ENCODE results near the gene SCYL1.

DNA sequence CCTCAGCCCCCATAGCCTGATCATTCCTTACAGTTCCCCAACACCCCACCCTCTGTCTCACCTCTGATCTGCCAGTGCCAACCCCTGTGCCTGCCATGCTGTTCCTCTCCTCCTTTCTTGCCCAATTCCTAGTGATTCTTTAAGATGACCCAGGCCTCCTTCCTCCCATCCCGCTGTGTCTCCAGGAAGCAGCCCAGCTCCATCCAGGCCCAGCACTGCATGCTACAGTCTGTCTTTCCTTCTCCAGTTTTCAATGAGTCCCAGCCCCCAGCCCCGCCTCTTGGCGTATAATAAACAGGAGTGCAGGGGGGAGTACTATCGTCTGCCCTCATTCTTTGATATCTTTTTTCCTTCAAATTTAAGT, 21.0 kb downstream of the SCYL1 start:
- TF ChIP-seq, protein P1, sequence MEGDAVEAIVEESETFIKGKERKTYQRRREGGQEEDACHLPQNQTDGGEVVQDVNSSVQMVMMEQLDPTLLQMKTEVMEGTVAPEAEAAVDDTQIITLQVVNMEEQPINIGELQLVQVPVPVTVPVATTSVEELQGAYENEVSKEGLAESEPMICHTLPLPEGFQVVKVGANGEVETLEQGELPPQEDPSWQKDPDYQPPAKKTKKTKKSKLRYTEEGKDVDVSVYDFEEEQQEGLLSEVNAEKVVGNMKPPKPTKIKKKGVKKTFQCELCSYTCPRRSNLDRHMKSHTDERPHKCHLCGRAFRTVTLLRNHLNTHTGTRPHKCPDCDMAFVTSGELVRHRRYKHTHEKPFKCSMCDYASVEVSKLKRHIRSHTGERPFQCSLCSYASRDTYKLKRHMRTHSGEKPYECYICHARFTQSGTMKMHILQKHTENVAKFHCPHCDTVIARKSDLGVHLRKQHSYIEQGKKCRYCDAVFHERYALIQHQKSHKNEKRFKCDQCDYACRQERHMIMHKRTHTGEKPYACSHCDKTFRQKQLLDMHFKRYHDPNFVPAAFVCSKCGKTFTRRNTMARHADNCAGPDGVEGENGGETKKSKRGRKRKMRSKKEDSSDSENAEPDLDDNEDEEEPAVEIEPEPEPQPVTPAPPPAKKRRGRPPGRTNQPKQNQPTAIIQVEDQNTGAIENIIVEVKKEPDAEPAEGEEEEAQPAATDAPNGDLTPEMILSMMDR (IDR thresholded peaks at IDR 0.05; ENCODE audit: low read depth, low read length), result no peak
- no peak for TF ChIP-seq EZH2phosphoT487 (IDR thresholded peaks at IDR 0.05; ENCODE audit: low read depth)

Measured in OCI-LY3 (cell line).